OCI-LY3 (cell line): ENCODE measurements around the gene PIBF1.

Experiments used
- EZH2phosphoT487 ChIP-seq: fragments of 200-600 bp; shearing (Covaris generic); IDR thresholded peaks from 2 replicates; pipeline ENCODE4 v1.6.1; 2018; ENCODE audit warnings: antibody characterized with exemption, mixed run types, low read depth
- TF ChIP-seq, protein P1 (sequence below): fragments of 200-600, 300-600 bp; sonication (generic); IDR thresholded peaks from 2 replicates; pipeline ENCODE4 v1.5.1; 2014; ENCODE audit warnings: antibody characterized with exemption, low read length, low read depth

DNA sequence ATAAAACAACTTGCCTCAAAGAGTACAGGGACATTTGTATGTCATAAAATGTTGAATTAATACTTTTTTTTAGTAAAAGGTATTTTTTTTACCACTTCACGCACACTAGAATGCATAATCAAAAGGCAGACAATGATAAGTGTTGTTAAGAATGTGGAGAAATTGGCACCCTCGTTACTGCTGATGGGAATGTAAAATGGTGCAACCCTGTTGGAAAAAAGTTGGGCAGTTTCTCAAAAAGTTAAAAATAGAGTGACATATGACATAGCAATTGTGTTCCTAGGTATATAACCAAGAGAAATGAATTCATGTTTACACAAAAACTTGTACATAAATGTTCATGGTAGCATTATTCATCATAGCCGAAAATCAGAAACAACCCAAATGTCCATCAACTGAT, 109.5 kb downstream of the PIBF1 start:
- no peak for TF ChIP-seq EZH2phosphoT487
- TF ChIP-seq, protein P1, sequence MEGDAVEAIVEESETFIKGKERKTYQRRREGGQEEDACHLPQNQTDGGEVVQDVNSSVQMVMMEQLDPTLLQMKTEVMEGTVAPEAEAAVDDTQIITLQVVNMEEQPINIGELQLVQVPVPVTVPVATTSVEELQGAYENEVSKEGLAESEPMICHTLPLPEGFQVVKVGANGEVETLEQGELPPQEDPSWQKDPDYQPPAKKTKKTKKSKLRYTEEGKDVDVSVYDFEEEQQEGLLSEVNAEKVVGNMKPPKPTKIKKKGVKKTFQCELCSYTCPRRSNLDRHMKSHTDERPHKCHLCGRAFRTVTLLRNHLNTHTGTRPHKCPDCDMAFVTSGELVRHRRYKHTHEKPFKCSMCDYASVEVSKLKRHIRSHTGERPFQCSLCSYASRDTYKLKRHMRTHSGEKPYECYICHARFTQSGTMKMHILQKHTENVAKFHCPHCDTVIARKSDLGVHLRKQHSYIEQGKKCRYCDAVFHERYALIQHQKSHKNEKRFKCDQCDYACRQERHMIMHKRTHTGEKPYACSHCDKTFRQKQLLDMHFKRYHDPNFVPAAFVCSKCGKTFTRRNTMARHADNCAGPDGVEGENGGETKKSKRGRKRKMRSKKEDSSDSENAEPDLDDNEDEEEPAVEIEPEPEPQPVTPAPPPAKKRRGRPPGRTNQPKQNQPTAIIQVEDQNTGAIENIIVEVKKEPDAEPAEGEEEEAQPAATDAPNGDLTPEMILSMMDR: no peak
